IPS-18c (cell line): Measurements from ENCODE around the gene SMARCE1.
A peak's percentile ranks its signal among the peaks of the same experiment; 100 is the strongest.

ENCODE experiments used
- H3K4me3 ChIP-seq: 2 replicates; pipeline ENCODE4 v1.7.0; 2013; ENCODE audit warnings: low read depth, mild to moderate bottlenecking, low read length, moderate library complexity; ENCODE audit not compliant: insufficient read depth
- H3K9me3 ChIP-seq: one replicate; pipeline ENCODE4 v1.6.1; 2013; ENCODE audit warnings: mild to moderate bottlenecking, low read length, moderate library complexity; ENCODE audit not compliant: control insufficient read depth, insufficient read depth

Gene SMARCE1

DNA sequence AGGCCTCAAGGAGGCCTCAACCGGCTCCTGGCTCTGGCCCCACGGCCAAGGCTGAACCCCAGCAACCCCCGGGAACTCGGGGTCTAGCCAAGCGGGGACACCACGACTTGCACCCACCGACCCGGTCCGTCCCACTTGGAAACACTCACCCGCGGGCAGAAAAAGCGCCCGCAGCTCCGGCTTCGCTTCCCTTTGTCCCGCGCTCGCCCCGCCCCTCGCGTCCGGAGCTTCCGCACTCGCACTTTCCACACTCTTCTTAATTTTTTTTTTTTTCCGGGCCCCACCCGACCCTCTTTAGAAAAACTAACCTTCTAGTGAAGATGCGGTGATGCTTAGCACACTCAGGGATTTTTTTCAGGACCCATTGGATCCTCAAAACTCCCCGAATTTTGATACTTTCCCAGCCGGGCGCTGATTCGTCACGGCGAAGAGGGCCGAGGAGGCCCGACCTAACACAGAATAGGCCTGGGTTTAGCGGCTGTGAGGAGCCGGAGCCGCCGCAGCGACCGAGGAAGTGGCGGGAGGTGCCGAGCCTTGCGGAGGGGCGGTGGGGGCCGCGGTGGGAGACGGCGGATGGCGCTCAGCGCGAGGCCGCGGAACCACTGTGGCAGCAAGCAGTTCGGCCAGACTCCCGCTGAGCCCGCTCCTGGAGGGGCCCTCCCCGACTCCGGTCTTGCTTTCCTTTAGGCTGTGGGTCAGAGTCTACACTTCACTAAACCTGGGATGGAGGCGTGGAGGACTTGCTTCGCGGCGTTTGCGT, at the start of gene SMARCE1:
Gene SMARCE1, minus strand, starts transcription at position 195 of the 760 bp plus-strand sequence. CDS start 2,016 bp downstream, outside the sequence.
- Histone ChIP-seq H3K4me3 (peak within 1 kb of the TSS; percentile 77), H3K9me3 (no peaks in the 10 kb centered on the region)

DNA sequence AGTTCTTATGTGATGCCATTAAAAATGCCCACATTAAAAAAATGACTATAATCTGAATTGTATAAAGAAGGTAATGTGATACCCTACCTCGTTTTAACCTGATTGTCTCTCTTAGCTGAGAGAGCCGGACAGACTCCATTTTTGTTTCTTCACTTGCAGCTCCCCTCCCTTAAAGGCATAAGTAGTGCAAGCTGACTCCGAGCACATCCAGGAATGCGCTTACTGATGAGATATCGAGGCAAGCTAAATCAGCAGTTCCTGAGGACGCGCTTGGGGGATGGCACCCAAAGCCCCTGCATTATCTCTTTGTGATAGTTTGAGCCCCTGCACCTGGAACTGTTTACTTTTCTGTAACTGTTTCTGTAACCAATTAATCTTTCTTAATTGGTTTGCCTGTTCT, 49.7 kb upstream of the SMARCE1 start:
- no peak overlapping the region for H3K4me3 ChIP-seq
- H3K9me3 ChIP-seq: no peaks in the 10 kb centered on the region

DNA sequence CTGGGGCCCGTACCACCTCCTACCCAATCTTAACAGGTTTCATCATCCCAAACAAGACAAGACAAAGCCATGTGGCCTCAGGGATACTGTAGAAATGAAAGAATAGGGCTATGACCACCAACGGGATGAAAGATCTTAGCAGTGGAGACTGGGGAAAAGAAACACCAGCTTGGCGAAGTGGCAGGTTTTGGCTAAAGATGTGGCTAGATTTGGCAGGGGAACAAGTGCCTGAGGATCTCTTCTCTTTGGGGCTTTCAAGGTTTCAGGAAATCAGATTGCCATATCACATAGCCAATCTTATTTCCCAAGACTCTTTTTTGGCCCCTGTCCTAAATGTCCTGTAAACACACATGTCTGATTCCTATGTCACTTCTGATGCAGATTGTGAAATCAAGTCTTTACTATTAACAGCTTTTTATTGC, 49.0 kb upstream of the SMARCE1 start:
- H3K9me3 ChIP-seq: no peaks in the 10 kb centered on the region
- H3K4me3 ChIP-seq: no peak overlapping the region

DNA sequence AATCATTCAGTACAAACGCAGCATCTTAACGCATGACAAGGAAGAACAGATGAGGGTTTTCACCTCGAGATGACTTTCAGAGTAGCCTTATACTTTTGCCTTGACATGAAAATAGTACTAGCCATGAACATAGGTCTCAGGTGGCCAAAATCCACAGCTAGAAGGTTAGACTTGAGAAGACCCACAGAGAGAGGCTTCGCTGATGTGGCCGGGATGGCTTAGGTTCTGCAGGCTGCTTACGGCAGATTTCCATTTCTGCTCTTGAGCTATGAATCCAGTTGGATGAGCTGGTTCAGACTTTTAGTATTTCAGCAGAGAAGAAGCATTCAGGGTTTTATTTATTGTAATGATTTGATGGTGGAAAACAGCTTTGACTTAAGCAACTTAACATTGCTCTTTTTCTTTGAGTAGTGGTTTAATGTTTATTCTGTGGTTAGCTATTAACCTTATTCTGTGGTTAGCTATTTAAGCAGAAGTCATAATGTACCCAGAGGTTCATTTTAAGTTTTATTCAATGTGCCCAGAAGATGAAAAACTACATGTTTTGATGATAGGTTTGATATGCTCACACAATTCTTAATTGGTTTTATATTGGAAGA, 48.4 kb upstream of the SMARCE1 start:
- H3K9me3 ChIP-seq: no peaks in the 10 kb centered on the region

DNA sequence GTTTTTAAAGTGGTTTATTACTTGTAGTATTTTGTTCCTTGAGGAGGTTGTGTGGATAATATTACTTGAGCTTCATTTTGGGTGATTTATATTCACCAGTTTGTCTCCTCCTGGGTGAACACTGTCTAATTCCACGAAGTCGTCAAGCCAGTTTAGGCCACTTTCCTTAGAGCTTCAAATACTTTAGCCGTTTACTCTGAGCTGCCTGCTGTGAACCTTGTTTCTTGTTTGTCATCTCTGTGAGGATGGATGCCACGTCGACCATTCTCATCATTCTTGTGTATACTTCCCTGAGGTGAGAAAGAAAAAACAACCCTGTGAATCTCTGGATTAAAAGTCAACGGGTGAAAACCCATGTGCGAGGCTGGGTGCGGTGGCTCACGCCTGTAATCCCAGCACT, 47.0 kb upstream of the SMARCE1 start:
- Histone ChIP-seq H3K4me3 (no peak overlapping the region), H3K9me3 (no peaks in the 10 kb centered on the region)

More for the DNA sequence above, 48.4 kb upstream of the SMARCE1 start:
- no peak overlapping the region for H3K4me3 ChIP-seq

DNA sequence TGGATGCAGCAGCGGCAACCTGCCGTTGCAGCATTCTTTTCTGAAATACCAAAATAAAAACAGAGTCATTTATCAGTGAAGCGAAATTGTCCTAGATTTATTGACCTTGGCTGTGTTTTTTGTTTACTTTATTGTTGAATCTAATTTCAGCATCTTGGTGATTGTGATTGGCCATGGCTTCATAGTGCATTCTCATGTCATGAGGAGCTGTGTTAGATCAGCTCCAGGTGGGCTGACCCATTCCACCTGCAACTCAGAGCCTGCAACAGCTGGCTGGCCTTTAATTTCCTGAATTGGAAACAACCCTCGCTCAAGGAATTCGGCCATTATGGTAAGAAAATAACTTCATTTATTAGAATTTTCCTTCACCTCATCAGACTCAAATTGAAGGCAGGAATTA, 39.5 kb upstream of the SMARCE1 start:
- no peak overlapping the region for H3K4me3 ChIP-seq
- H3K9me3 ChIP-seq: no peaks in the 10 kb centered on the region

DNA sequence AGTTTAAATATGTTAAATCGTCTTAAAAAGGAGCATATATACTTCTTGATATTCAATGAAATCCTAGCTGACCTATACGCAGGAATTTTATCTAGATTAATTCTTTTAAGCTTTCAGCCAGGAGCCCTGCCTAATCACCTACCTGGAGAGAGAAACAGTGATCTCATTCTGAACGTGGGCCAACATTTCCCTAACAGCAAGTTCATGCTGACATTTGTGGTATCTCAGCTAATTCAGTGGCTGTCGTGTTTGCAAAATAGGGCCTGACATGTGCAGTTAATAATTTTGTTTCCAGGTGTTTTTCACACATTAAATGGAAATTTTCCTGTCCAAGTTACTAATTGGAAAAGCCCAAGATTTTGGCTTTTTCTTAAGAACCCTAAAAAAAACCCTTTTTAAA, 38.6 kb upstream of the SMARCE1 start:
- Histone ChIP-seq H3K9me3 (no peaks in the 10 kb centered on the region), H3K4me3 (no peak overlapping the region)

DNA sequence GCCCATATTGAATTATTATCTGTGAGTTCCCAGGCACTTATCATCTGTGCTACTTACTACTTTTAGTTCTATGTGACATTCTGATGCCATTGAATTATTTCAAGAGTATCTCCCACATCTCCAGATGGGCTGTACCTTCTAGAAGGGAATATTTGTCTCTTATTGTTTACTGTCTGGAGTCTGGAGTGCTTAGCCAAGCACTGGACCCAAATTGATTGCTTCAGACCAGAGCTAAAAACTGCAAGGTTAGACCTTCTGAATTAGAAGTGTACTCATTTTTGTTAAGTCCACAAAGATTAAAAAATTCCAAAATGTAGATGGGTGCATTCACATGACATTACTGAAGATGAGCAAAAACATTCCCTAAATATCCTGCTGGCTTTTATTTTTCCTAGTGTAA, 33.4 kb upstream of the SMARCE1 start:
- H3K9me3 ChIP-seq: no peaks in the 10 kb centered on the region

DNA sequence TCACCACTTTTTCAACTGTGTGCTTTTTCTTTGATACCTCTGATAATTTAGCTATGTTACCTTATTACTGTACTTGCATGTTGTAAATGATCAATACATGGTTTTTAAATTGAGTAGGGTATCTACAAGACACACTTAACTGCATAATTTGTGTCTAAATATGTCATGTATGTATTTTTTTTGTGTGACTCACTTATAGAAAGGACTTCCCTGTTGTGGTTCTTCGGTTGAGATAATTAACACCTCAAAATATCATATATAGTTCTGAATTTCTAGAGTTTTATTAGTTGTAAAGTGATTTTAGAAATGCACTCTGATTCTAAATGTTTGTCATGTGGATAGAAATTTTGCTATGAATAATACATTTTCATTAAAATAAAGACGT, 31.9 kb upstream of the SMARCE1 start:
- Histone ChIP-seq H3K4me3 (no peak overlapping the region), H3K9me3 (peaks cover 2% of the 10 kb centered on the region)

More for the DNA sequence above, 33.4 kb upstream of the SMARCE1 start:
- no peak overlapping the region for H3K4me3 ChIP-seq

DNA sequence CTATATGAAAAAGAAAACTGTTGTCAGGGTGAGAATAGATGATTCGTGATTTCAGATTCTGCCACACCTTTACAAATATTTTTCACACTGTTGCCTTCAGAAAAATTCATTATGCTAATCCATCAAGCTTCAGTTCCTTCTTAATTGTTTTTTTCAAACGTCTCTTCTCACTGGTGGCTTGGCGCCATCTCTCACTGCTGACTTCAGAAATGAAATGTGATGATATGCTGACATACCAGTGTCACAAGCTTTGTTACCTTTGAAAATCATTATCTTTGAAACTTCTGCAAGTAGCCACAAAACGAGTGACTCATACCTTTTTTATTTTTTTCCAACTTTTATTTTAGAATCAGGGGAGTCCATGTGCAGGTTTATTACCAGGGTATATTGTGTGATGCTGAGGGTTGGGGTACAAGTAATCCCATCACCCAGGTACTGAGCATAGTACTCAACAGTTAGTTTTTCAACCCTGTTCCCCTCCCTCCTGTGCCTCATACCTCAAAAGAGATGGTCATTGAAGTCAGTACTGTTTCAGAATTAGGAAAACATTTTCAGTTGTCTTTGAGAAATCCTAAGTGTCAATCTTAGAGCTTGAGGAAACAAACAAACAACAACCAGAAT, 31.4 kb upstream of the SMARCE1 start:
- peaks cover 2% of the 10 kb centered on the region for H3K9me3 ChIP-seq

DNA sequence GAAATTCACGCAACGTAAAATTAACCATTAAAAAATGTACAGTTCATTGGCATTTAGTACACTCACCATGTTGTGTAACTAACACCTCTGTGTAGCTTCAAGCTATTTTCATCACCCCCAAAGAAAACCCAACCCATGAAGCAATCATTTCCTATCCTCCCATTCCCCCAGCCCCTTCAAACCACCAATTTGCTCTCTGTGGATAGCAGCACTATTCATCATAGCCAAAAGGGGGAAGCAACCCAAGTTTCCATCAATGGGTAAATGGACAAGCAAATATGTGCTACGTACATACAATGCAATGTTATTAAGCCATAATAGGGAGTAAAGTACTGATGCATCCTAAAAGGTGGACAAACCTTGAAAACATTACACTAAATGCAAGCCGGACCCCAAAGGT, 28.3 kb upstream of the SMARCE1 start:
- Histone ChIP-seq H3K4me3 (no peak overlapping the region), H3K9me3 (peaks cover 2% of the 10 kb centered on the region)

More for the DNA sequence above, 31.4 kb upstream of the SMARCE1 start:
- H3K4me3 ChIP-seq: no peak overlapping the region

DNA sequence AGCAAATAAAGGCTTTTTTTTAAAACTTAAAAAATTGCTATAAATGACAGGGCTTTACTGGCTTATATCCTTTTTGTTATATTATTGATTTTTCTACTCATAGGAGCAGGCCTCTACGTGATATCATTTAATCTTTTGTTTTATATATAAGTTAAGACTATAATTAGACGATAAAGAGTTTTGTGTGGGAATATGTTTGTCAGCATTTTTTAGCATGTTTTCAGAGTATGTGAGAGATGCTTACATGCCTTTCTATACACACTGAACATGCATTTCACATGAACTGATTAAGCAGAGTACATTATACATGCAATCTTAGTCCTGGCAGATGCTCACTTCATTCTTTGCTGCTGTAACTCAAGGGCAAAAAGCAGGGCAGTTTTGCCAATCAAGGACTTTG, 25.0 kb upstream of the SMARCE1 start:
- peaks cover 2% of the 10 kb centered on the region for H3K9me3 ChIP-seq
- no peak overlapping the region for H3K4me3 ChIP-seq

DNA sequence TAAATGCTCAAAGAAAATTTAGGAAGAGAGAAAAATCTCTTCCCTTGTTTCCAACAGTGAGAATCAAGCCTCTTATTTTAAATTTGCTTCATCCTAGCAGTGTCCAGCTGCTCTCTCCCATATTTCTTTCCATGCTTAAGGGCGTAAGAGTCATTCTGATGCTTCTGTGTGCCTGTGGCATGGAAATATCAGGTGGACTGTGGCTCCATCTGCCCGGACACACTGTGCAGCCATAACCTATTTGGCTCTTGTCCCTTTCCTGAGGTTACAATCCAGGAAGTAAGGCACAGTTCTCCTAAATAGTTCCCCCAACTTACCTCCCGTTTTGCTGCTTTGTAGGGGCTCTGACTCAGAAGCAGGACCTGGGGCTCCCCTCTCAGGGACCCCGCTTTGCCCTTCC, 23.7 kb upstream of the SMARCE1 start:
- Histone ChIP-seq H3K9me3 (peaks cover 2% of the 10 kb centered on the region), H3K4me3 (no peak overlapping the region)

DNA sequence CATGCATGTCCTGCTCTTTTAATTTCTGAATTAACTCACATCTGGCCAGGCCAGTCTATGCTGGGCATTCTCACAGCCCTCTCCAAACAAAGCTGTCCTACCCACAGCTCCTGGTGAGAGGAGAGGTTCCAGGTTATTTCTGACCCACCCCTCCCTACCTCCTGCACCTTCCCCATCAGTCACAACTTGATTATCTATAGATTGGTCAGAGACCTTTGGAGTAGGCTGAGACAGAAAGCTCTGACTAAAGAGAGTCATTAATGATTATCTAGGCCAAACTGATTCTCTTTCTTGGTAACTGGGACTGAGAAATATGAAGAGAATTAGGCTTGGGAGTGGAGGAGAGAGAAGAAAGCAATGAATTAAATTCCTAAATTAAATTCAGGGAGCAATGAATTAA, 18.7 kb upstream of the SMARCE1 start:
- Histone ChIP-seq H3K4me3 (no peak overlapping the region), H3K9me3 (no peaks in the 10 kb centered on the region)

DNA sequence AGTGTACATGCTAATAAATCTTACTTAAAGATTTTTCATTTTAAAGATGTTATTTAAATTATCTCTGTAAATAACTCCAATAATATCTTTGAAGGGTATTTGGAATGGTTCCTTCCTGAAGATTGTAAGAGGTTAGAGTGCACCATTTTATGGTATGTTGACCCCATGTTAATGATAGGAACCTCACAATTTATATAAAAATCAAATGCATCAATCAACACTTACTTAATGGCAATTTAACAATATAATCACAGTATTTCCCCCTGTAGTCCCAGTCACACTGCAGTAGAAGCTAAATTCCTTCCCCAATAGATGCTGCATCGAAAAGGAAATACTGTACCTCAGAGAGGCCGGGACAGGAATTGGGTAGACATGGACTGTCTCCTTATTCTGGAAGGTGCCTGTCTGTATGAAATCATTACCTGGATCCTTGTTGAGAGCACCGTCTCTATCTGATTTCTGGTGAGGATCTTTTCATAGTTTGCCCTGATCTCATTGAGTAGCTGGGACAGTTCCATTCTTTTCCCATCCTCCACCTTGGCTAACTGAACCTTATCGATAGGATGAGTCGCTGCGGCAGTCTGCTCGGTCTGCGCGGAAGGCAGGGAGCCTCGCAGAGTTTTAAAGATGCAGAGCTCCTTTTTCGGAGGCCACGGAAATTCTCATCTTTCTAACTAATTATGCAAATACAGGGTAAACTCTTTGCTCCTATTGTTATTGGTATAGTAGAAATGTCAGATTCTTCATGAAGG, 17.1 kb upstream of the SMARCE1 start, which contains the start of gene KRT222:
Gene KRT222, minus strand, starts transcription at position 596 of the 752 bp plus-strand sequence. Its CDS starts 78 bp downstream, at position 518.
- peak within 1 kb of the TSS; percentile 34; the same call in 1 of the 2 replicates for H3K4me3 ChIP-seq

DNA sequence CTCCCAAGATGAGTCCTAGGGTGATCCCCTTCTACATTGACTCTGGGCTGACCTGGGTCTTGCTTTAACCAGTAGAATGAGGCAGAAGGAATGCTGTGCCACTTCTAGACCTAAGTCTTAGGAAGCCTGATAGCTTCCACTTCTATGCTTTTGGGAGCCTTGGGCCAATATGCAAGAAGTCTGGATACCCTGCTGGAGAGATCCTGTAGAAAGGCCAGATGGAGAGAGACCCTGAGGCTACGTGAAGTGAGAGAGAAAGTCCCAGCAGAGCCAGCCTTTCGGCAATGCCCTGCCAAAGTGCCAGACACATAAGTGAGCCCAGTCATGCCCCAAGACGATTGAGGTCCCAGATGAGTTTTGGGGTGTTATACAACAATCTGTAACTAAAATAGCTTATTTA, 15.6 kb upstream of the SMARCE1 start:
- Histone ChIP-seq H3K9me3 (no peaks in the 10 kb centered on the region), H3K4me3 (no peak overlapping the region)

More for the DNA sequence above, 17.1 kb upstream of the SMARCE1 start, which contains the start of gene KRT222:
- H3K9me3 ChIP-seq: no peaks in the 10 kb centered on the region

DNA sequence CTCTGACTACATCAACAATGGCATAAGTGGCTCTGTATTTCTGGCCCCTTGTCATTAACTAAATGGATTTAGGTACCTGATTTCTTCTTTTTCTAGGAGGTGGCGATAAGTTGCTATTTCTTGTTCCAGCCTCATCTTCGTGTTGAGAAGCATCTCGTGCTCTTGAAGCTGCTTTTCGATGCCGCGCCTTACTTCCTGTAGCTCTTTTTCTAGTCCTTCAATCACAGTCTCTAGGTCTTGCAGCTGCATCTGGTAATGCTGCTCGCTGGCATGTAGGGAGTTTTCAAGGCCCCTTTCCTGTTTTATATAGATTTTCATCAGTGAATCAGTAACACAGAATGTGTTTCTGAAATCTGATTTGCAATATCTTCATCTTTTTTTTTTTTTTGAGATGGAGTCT, 12.3 kb upstream of the SMARCE1 start:
- no peak overlapping the region for H3K4me3 ChIP-seq
- no peaks in the 10 kb centered on the region for H3K9me3 ChIP-seq
